ENCODE results near the gene OR2D2. TPM values are rescaled to one million over a fixed set of nuclear protein-coding genes. Genes with fewer than 3 reads are reported as not detected.
A peak's percentile ranks its signal among the peaks of the same experiment; 100 is the strongest.
"Not testable (repeated sequence)": the region's sequence is repeated elsewhere in the genome, so short reads cannot be mapped to it uniquely, and the experiment has no call there.

The OR2D2 gene
- not detected in 2 replicates for total RNA-seq (2014; rRNA removed; shearing (Covaris generic))

- DNase-seq (ENCODE audit: low read depth): no peak
These were observed at the start of gene OR2D2 for GRCh38 chr11:6892400-6892799. Gene OR2D2 (minus strand): TSS chr11:6892500. CDS start chr11:6892500, 0 bp downstream.

GRCh38 chr11:6941970-6942369 lies 49.7 kb upstream of the OR2D2 start:
- DNase-seq (ENCODE audit: low read depth): no peak

- DNase-seq (ENCODE audit: low read depth): no peak
These were observed 39.8 kb upstream of the OR2D2 start for GRCh38 chr11:6932145-6932544.

- DNase-seq (ENCODE audit: low read depth): no peak
These were observed 38.9 kb upstream of the OR2D2 start for GRCh38 chr11:6931146-6931713.

- DNase-seq (ENCODE audit: low read depth): no peak
These were observed 36.6 kb upstream of the OR2D2 start for GRCh38 chr11:6928916-6929315.

GRCh38 chr11:6927030-6927617 lies 34.8 kb upstream of the OR2D2 start:
- DNase-seq (ENCODE audit: low read depth): no peak

GRCh38 chr11:6926208-6927029 lies 34.1 kb upstream of the OR2D2 start, which contains the start of gene ZNF215:
Gene ZNF215 (plus strand): TSS chr11:6926426. CDS start chr11:6932273, 5,847 bp downstream.
- DNase-seq (ENCODE audit: low read depth): peak; percentile 94

GRCh38 chr11:6925636-6926207 lies 33.4 kb upstream of the OR2D2 start:
- peak; percentile 55 for DNase-seq (ENCODE audit: low read depth)

GRCh38 chr11:6925007-6925577 lies 32.8 kb upstream of the OR2D2 start:
- DNase-seq (ENCODE audit: low read depth): no peak

- no peak for DNase-seq (ENCODE audit: low read depth)
These were observed 28.4 kb upstream of the OR2D2 start, which contains the start of gene OR2D3 for GRCh38 chr11:6920702-6921101. Gene OR2D3 (plus strand): TSS chr11:6921002. CDS start chr11:6921002, 0 bp downstream.

- no peak for DNase-seq (ENCODE audit: low read depth)
These were observed 27.4 kb upstream of the OR2D2 start for GRCh38 chr11:6919698-6920097.

GRCh38 chr11:6911948-6912347 lies 19.6 kb upstream of the OR2D2 start:
- DNase-seq (ENCODE audit: low read depth): peak; percentile 42

- no peak for DNase-seq (ENCODE audit: low read depth)
These were observed 19.1 kb upstream of the OR2D2 start for GRCh38 chr11:6911378-6911777.

GRCh38 chr11:6904804-6905203 lies 12.5 kb upstream of the OR2D2 start:
- not testable (repeated sequence) for DNase-seq (ENCODE audit: low read depth)

GRCh38 chr11:6900327-6900999 lies 8.2 kb upstream of the OR2D2 start:
- no peak for DNase-seq (ENCODE audit: low read depth)

GRCh38 chr11:6898911-6899310 lies 6.6 kb upstream of the OR2D2 start:
- no peak for DNase-seq (ENCODE audit: low read depth)

GRCh38 chr11:6895010-6895409 lies 2.7 kb upstream of the OR2D2 start:
- DNase-seq (ENCODE audit: low read depth): no peak

- DNase-seq (ENCODE audit: low read depth): no peak
These were observed 1.8 kb upstream of the OR2D2 start for GRCh38 chr11:6894097-6894496.

GRCh38 chr11:6889835-6890234 lies 2.5 kb downstream of the OR2D2 start:
- DNase-seq (ENCODE audit: low read depth): no peak

GRCh38 chr11:6888830-6889229 lies 3.5 kb downstream of the OR2D2 start:
- DNase-seq (ENCODE audit: low read depth): no peak

GRCh38 chr11:6887711-6888110 lies 4.6 kb downstream of the OR2D2 start:
- not testable (repeated sequence) for DNase-seq (ENCODE audit: low read depth)

Measured in Daoy (cell line).